Suppressor macrophage treated with lipopolysaccharide for 1 hour (primary cell): ENCODE results near the gene ZNF862.

Source experiments
- DNase-seq, 3 donors: peaks; one replicate each; pipeline ENCODE4 v3.0.0-alpha.2; 2020 to 2022

Gene ZNF862

GRCh38 chr7:149811831-149812490, 26.2 kb upstream of the ZNF862 start:
- no peak for DNase-seq

- DNase-seq = no peak
These were observed 24.7 kb upstream of the ZNF862 start for GRCh38 chr7:149813254-149814035.

- no peak for DNase-seq
These were observed 23.7 kb upstream of the ZNF862 start for GRCh38 chr7:149814494-149814893.

DNA sequence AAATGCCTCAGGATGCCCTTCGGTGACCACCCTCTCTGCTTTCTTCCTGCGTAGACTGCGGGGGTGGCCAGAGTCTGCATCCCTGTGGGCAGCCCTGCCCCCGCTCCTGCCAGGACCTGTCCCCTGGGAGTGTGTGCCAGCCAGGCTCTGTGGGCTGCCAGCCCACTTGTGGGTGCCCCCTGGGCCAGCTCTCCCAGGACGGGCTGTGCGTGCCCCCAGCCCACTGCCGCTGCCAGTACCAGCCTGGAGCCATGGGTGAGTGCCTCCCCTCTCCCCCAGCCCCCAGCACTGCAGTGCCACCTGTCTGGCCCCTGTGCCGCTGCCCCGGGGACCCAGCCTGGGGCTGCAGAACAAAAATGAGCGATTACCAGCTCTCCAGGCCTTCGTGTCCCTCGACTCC, 23.1 kb upstream of the ZNF862 start:
- no peak for DNase-seq

GRCh38 chr7:149815661-149816266, 22.4 kb upstream of the ZNF862 start:
- no peak for DNase-seq

DNA sequence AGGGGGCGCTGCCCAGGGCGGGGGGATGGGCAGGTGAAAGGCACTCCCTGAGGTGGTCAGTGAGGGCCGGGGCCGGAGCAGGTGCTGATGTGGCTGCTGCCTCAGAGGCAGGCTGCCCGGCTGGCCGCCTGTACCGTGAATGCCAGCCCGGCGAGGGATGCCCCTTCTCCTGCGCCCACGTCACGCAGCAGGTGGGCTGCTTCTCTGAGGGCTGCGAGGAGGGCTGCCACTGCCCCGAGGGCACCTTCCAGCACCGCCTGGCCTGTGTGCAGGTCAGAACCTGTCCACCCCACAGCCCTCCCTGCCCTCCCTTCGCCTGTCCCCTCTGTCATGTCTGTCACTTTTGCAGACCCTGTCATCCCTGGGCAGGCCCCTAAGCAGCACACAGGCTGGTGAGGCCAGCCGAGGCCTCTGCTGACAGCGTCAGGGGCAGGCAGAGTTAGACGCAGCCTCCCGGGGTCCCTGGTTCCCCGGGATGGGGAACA, 21.9 kb upstream of the ZNF862 start:
- DNase-seq = no peak

GRCh38 chr7:149816794-149817193, 21.4 kb upstream of the ZNF862 start:
- no peak for DNase-seq

GRCh38 chr7:149817301-149817771, 20.8 kb upstream of the ZNF862 start:
- no peak for DNase-seq

GRCh38 chr7:149817836-149818535, 20.2 kb upstream of the ZNF862 start:
- no peak for DNase-seq

- no peak for DNase-seq
These were observed 19.7 kb upstream of the ZNF862 start for GRCh38 chr7:149818536-149818840.

DNA sequence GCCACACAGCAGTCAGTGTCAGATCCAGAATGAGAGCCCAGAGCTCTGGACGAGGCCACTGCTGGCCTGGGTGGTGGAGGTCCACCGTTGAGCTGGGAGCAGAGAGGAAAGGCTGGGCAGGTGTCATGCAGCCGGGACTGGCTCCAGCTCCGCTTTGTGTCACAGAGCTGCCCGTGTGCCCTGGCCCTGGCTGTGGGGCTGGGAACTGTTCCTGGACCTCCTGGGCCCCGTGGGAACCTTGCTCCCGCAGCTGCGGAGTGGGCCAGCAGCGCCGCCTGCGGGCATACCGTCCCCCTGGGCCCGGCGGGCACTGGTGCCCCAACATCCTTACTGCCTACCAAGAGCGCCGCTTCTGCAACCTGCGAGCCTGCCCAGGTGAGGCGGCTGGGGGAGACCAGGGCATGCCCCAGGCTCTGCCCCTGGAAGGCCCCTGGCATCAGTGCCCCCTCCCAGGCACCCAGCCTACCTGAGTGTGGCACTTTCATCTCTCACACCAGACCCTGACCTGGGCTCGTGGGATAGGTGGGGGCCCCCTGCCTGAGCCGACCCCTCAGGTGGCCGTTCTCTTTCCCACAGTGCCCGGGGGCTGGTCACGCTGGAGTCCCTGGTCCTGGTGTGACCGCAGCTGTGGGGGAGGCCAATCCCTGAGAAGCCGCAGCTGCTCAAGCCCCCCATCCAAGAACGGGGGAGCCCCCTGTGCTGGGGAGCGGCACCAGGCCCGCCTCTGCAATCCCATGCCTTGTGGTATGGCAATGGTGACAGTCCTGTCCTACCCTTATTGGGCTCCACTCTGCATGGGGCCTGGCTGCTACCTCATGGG, 18.8 kb upstream of the ZNF862 start:
- DNase-seq = no peak

DNA sequence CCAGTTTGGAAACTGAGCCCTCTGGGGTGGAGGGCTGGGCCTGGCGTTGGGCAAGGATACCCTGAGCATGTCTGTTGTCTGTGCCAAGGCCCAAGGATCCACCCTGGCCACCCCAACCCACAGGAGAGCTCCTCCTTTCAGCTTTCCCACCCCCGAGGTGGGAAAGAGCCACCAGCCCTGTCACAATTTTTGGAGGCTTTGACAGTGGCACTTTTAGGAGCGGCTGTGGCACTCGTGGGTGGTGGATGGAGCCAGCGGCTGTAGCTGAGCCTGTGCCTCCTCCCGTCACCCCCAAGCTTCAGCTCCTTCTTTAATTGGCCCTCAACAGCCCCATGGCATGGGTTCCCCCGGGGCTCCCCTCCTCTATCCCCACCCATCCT, 18.2 kb upstream of the ZNF862 start:
- DNase-seq = no peak

- DNase-seq = no peak
These were observed 17.5 kb upstream of the ZNF862 start for GRCh38 chr7:149820622-149821190.

DNA sequence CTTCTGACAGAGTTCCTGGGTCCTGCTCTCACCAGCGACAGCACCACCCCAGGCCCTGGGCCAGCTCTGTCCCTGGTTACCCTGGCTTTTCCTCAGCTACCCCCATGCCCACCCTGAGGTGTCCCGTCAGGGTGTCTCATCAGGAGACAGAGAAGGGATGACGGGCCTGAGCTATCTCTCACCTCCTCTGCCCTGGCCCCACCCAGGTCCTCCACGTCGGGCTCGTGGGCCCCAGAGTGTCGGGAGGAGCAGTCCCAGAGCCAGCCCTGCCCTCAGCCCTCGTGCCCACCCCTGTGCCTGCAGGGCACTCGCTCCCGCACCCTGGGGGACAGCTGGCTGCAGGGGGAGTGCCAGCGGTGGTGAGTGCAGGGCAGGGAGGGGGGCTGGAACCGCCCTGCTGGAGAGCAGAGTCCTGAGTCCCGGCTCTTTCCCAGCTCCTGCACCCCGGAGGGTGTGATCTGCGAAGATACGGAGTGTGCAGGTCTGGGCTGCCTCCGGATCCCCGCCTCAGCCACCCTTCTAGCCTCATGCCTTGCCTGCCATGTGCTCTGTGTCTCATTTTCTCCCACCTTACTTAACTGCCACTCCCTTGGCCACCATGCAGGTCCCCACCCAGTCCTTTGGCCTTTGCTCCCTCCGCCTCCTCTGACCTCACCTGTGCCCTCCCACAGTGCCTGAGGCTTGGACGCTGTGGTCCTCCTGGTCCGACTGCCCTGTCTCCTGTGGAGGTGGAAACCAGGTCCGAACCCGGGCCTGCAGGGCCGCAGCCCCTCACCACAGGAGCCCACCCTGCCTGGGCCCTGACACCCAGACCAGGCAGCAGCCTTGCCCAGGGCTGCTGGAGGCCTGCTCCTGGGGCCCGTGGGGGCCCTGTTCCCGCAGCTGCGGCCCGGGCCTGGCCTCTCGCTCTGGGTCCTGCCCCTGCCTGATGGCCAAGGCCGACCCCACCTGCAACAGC, 16.7 kb upstream of the ZNF862 start:
- DNase-seq = no peak

- no peak for DNase-seq
These were observed 15.7 kb upstream of the ZNF862 start for GRCh38 chr7:149822353-149822943.

- no peak for DNase-seq
These were observed 15.0 kb upstream of the ZNF862 start for GRCh38 chr7:149823191-149823630.

DNA sequence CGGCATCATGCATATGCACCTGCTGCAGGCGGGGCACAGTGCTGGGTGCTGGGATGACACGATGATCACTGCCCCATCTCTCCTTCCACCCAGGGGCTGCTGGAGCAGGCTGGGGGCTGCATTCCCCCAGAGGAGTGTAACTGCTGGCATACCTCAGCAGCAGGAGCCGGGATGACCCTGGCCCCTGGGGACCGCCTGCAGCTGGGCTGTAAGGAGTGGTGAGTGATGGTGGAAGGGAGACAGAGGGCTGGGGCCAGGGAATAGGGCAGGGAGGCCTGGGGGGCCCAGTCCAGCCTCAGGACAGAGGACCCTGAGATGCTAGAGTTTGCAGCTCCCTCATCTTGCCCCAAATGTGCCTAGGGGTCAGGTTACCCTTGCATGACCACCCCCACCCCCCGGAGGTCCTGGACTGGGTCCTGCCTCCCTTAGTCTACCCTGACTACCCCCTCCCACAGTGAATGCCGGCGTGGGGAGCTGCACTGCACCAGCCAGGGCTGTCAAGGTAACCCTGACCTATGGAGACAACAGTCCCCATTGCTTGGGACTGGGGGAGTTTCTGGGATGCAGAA, 14.5 kb upstream of the ZNF862 start:
- no peak for DNase-seq

DNA sequence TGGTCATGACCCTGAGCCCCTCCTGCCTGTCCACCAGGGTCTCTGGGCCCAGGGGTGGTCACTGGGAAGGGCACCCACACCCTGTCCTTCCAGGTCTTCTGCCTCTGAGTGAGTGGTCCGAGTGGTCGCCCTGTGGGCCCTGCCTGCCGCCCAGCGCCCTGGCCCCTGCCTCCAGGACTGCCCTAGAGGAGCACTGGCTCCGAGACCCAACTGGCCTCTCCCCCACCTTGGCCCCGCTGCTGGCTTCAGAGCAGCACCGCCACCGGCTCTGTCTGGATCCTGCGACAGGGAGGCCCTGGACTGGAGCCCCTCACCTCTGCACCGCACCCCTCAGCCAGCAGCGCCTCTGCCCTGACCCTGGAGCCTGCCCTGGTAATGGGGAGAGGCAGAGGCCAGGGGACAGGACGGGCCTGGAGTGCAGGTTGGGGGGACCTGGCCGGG, 13.9 kb upstream of the ZNF862 start:
- no peak for DNase-seq

GRCh38 chr7:149824748-149825566, 13.2 kb upstream of the ZNF862 start:
- no peak for DNase-seq
